Endothelial cell of umbilical vein (primary cell): ENCODE results near the gene BNC2. TPM values are rescaled to one million over a fixed set of nuclear protein-coding genes. Genes with fewer than 3 reads are reported as not detected.

Source experiments
- BruUV-seq: library from RNA; stranded (reverse); fragments of 400-500 nt; replicated peaks from 2 replicates; lab custom pipeline; 2021; lab: Mats Ljungman, UMichigan
- CTCF ChIA-PET: fragments of 300-600, 350-600 bp; sonication (Branson Sonifier 250); formaldehyde crosslinking; loops from one replicate; lab custom pipeline; 2021; ENCODE audit warnings: antibody characterized with exemption, inconsistent platforms; lab: Charles Lee
- POLR2A ChIA-PET: fragments of 300-600, 350-600 bp; sonication (Branson Sonifier 250); formaldehyde crosslinking; loops from one replicate; lab custom pipeline; 2021; ENCODE audit warnings: antibody characterized with exemption, inconsistent platforms; lab: Charles Lee
- DNase-seq: peaks from one replicate; pipeline ENCODE4 v3.0.0-alpha.2; 2011; ENCODE audit warnings: low read depth, low spot score
- FAIRE-seq: peaks from 2 replicates; lab custom pipeline; 2011; peaks lifted over from hg19 to GRCh38; lab: Jason Lieb, UNC
- H2AFZ ChIP-seq: 2 replicates; pipeline ENCODE4 v1.6.0; 2012; ENCODE audit warnings: low read depth, low read length, control low read depth, inconsistent platforms
- H3K27ac ChIP-seq: 2 replicates; pipeline ENCODE4 v1.5.1; 2011; ENCODE audit warnings: low read depth, mild to moderate bottlenecking, control low read depth, low read length, moderate library complexity; ENCODE audit not compliant: insufficient read depth
- H3K27me3 ChIP-seq, 2 experiments: 2 replicates each; pipeline versions ENCODE4 v1.6.0 to v1.6.1; 2011; ENCODE audit warnings: low read length in 2 of 2, mixed read lengths in 1 of 2; ENCODE audit not compliant: control insufficient read depth in 2 of 2, insufficient read depth in 2 of 2
- H3K36me3 ChIP-seq, 2 experiments: 2 replicates in 1 of 2; 3 replicates in 1 of 2; pipeline ENCODE4 v1.5.1; 2011; ENCODE audit warnings: low read length in 2 of 2, mild to moderate bottlenecking in 1 of 2, moderate library complexity in 1 of 2; ENCODE audit not compliant: control insufficient read depth in 2 of 2, insufficient read depth in 2 of 2; ENCODE audit errors: extremely low read depth in 1 of 2
- H3K4me1 ChIP-seq: 3 replicates; pipeline ENCODE4 v1.5.1; 2011; ENCODE audit warnings: mild to moderate bottlenecking, low read length; ENCODE audit not compliant: control insufficient read depth, insufficient read depth; ENCODE audit errors: extremely low read depth
- H3K4me2 ChIP-seq: 2 replicates; pipeline ENCODE4 v1.6.1; 2011; ENCODE audit warnings: low read length, control low read depth, mixed read lengths; ENCODE audit not compliant: insufficient read depth
- H3K4me3 ChIP-seq, 3 experiments: fragments of 200-600 bp in 1 of 3; sonication (generic), shearing (Covaris generic) in 1 of 3; replicated peaks in 1 of 3; 2 replicates each; pipeline ENCODE4 v1.5.1; 2011 to 2016; ENCODE audit warnings: control low read depth in 3 of 3, low read length in 3 of 3, mild to moderate bottlenecking in 2 of 3, inconsistent platforms in 1 of 3, low read depth in 1 of 3, moderate library complexity in 1 of 3; ENCODE audit not compliant: insufficient read depth in 1 of 3
- H3K79me2 ChIP-seq: 2 replicates; pipeline ENCODE4 v1.6.0; 2012; ENCODE audit warnings: low read length, inconsistent platforms; ENCODE audit not compliant: control insufficient read depth, insufficient read depth
- H3K9ac ChIP-seq: replicated peaks from 2 replicates; pipeline ENCODE3; 2011; ENCODE audit warnings: low read length, control low read depth; ENCODE audit not compliant: insufficient read depth; ENCODE audit errors: extremely low read depth
- H3K9me1 ChIP-seq: replicated peaks from 3 replicates; pipeline ENCODE4 v1.6.0; 2011; ENCODE audit warnings: mild to moderate bottlenecking, low read length; ENCODE audit not compliant: control insufficient read depth, insufficient read depth; ENCODE audit errors: extremely low read depth
- H3K9me3 ChIP-seq: replicated peaks from 2 replicates; pipeline ENCODE4 v1.5.1; 2012; ENCODE audit warnings: low read length, inconsistent platforms; ENCODE audit not compliant: control insufficient read depth, insufficient read depth
- H4K20me1 ChIP-seq: replicated peaks from 2 replicates; pipeline ENCODE3; 2011; ENCODE audit warnings: mild to moderate bottlenecking, low read length; ENCODE audit not compliant: control insufficient read depth, insufficient read depth; ENCODE audit errors: extremely low read depth
- EZH2 ChIP-seq: IDR thresholded peaks from 2 replicates; pipeline ENCODE4 v1.6.1; 2012; ENCODE audit warnings: borderline replicate concordance, low read depth, mild to moderate bottlenecking, moderate library complexity, low read length, inconsistent platforms; ENCODE audit not compliant: severe bottlenecking
- FOS ChIP-seq: IDR thresholded peaks from 2 replicates; pipeline ENCODE4 v1.6.1; 2011; ENCODE audit warnings: mild to moderate bottlenecking, low read length, moderate library complexity, borderline replicate concordance; ENCODE audit not compliant: insufficient read depth
- GATA2 ChIP-seq: IDR thresholded peaks from 2 replicates; pipeline ENCODE4 v1.7.0; 2011; ENCODE audit warnings: low read depth, mild to moderate bottlenecking, moderate library complexity, mixed read lengths, low read length; ENCODE audit not compliant: insufficient read length, insufficient read depth
- JUN ChIP-seq: IDR thresholded peaks from 2 replicates; pipeline ENCODE4 v1.6.1; 2011; ENCODE audit warnings: borderline replicate concordance, low read depth; ENCODE audit not compliant: insufficient read length, insufficient read depth
- MAX ChIP-seq: IDR thresholded peaks from 2 replicates; pipeline ENCODE4 v1.6.1; 2011; ENCODE audit not compliant: insufficient read depth, insufficient read length
- MYC ChIP-seq: IDR thresholded peaks from one replicate; pipeline ENCODE4 v1.6.1; 2011; ENCODE audit warnings: mild to moderate bottlenecking, low read depth, low read length
- POLR2A ChIP-seq: IDR thresholded peaks from 2 replicates; pipeline ENCODE4 v1.6.1; 2012; ENCODE audit warnings: low read depth, mild to moderate bottlenecking, control low read depth, low read length
- POLR2AphosphoS5 ChIP-seq: IDR thresholded peaks from 2 replicates; pipeline ENCODE4 v1.6.1; 2012; ENCODE audit warnings: low read depth, mild to moderate bottlenecking, control low read depth, low read length, moderate library complexity; ENCODE audit not compliant: insufficient read depth
- dilution Hi-C: fragments of 300-500 bp; cut with MboI; formaldehyde crosslinking; loops from one replicate; pipeline ENCODE4 v1.15.0; 2019; ENCODE audit warnings: low sequenced_read_pairs; ENCODE audit not compliant: extremely low pct_ligation_motif_present
- intact Hi-C: fragments of 100-400 bp; cut with micrococcal nuclease; formaldehyde crosslinking; loops from one replicate; pipeline ENCODE4 v1.10.0; 2022
- polyA plus RNA-seq, 4 experiments: library from polyadenylated mRNA; depleted of rRNA in 3 of 4; stranded (reverse) in 3 of 4; unstranded in 1 of 4; fragments of >200 nt; gene quantifications; 2 replicates each; pipeline versions ENCODE4 v1.2.1 to v1.2.3, GENCODE V29; 2011 to 2012; ENCODE audit warnings: missing spikeins in 1 of 4
- total RNA-seq: library from RNA; stranded (reverse); gene quantifications from 2 replicates; pipeline ENCODE4 v1.2.3, GENCODE V29; 2021
- TF ChIP-seq, protein P1 (sequence below), 2 donors: IDR thresholded peaks; 1 replicate in 1 of 2; 2 replicates in 1 of 2; pipeline ENCODE4 v1.5.1; 2011; ENCODE audit warnings: low read length in 2 of 2, mild to moderate bottlenecking in 2 of 2, moderate library complexity in 2 of 2, control low read depth in 1 of 2, inconsistent platforms in 1 of 2, low read depth in 1 of 2; ENCODE audit not compliant: insufficient read depth in 1 of 2; ENCODE audit errors: extremely low read depth in 1 of 2

BNC2 gene
- total and polyA plus RNA-seq, 2 donors (not counting 3 experiments of a cell fraction or from before 2014, with no cell fraction given), result 12.1 to 34.3 TPM

DNA sequence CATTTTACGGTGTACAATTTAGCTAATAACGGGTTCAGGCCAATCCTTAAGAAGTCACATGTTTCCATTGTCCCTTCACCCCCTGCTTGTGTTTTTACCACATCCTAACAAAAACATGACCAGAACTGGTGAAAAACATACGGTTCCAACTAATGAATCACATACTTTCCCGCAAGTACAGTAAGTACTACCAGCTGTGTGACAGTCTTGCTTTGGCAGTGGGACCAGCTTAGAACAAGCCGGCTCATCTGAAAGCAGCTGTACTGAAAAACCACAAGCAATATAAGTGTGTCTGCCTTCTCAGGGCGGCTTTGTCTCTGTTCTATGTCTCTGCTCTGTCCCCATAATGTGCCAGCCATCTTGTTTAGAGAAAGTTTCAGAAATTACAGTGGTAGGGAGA, 242.5 kb downstream of the BNC2 start:
- no peaks in the 10 kb centered on the region for H3K9me3 ChIP-seq
- H3K9ac ChIP-seq, result peak overlapping the region; percentile 60
- CTCF ChIA-PET, result interaction anchor here (0.8 to 2.3 kb wide), 9 partner anchors 9 to 244 kb away, joined by 3 to 11 read pairs (median 4); no protein-coding TSS in a partner anchor
- H3K36me3 ChIP-seq, result no peaks in the 10 kb centered on the region
- peak overlapping the region; percentile 54 for H2AFZ ChIP-seq
- peaks cover 19% of the 10 kb centered on the region for H3K79me2 ChIP-seq
- no peaks in the 10 kb centered on the region for H3K27me3 ChIP-seq
- peak overlapping the region; percentile 87 for H3K27ac ChIP-seq
- peak overlapping the region in 1 of 3 experiments; percentile 15 for H3K4me3 ChIP-seq
- peak overlapping the region; percentile 62 for H3K4me2 ChIP-seq
- DNase-seq, result peak; percentile 92
- peaks cover 50% of the 10 kb centered on the region for H3K4me1 ChIP-seq
- TF ChIP-seq JUN, result peak; percentile 53
- peak; percentile 78 for TF ChIP-seq POLR2AphosphoS5
- peak; percentile 21 for TF ChIP-seq MAX
- no peak for TF ChIP-seq POLR2A
- TF ChIP-seq, protein P1, sequence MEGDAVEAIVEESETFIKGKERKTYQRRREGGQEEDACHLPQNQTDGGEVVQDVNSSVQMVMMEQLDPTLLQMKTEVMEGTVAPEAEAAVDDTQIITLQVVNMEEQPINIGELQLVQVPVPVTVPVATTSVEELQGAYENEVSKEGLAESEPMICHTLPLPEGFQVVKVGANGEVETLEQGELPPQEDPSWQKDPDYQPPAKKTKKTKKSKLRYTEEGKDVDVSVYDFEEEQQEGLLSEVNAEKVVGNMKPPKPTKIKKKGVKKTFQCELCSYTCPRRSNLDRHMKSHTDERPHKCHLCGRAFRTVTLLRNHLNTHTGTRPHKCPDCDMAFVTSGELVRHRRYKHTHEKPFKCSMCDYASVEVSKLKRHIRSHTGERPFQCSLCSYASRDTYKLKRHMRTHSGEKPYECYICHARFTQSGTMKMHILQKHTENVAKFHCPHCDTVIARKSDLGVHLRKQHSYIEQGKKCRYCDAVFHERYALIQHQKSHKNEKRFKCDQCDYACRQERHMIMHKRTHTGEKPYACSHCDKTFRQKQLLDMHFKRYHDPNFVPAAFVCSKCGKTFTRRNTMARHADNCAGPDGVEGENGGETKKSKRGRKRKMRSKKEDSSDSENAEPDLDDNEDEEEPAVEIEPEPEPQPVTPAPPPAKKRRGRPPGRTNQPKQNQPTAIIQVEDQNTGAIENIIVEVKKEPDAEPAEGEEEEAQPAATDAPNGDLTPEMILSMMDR (IDR thresholded peaks at IDR 0.05; ENCODE audit: extremely low read depth in 1 of 2, insufficient read depth in 1 of 2, low read depth in 1 of 2, low read length in 2 of 2), result no peak
- peak; percentile 63 for TF ChIP-seq FOS
- no peak for TF ChIP-seq EZH2
- no peak for TF ChIP-seq GATA2
- no peak for TF ChIP-seq MYC
- intact Hi-C loops, result loop anchor here (2.0 to 5.0 kb wide), 3 partner anchors 59 to 263 kb away; no protein-coding TSS in a partner anchor
- H3K9me1 ChIP-seq, result no peaks in the 10 kb centered on the region
- POLR2A ChIA-PET, result interaction anchor here (1.0 kb wide), 1 partner anchor 17 kb away, joined by 3 read pairs; no protein-coding TSS in a partner anchor
- H4K20me1 ChIP-seq, result no peaks in the 10 kb centered on the region
- BruUV-seq, result no TSS peak
- dilution Hi-C loops, result no loop called here
- FAIRE-seq, result peak; percentile 94
